ENCODE results near the gene CTF1. TPM values are rescaled to one million over a fixed set of nuclear protein-coding genes. Genes with fewer than 3 reads are reported as not detected.

The CTF1 gene
- total RNA-seq, 1 donor, result 3.3 TPM

GRCh38 chr16:30926937-30927788 is 30.7 kb downstream of the CTF1 start:
- Histone ChIP-seq H3K79me2 (ENCODE audit: insufficient read depth, low read length) (peaks cover 7% of the 10 kb centered on the region), H3K4me1 (ENCODE audit: insufficient read depth, low read length) (peaks cover 10% of the 10 kb centered on the region), H3K4me3 (ENCODE audit: insufficient read depth, low read length) (no peak overlapping the region), H3K27me3 (ENCODE audit: insufficient read depth, low read length) (no peaks in the 10 kb centered on the region), H3K4me2 (ENCODE audit: insufficient read depth, low read length) (no peak overlapping the region), H3K27ac (ENCODE audit: low read depth, low read length) (no peak overlapping the region), H4K20me1 (ENCODE audit: insufficient read depth, low read length) (peaks cover 9% of the 10 kb centered on the region), H3K9me3 (ENCODE audit: low read depth, low read length) (no peaks in the 10 kb centered on the region), H2AFZ (ENCODE audit: low read length) (no peak overlapping the region), H3K36me3 (ENCODE audit: insufficient read depth, low read length) (peaks cover 37% of the 10 kb centered on the region)
- no peak for TF ChIP-seq CTCF (IDR thresholded peaks at IDR 0.05; ENCODE audit: extremely low read depth, low read depth, low read length)
- peak; percentile 66 for DNase-seq (ENCODE audit: insufficient read length, low spot score, missing footprints)

- Histone ChIP-seq H3K4me2 (ENCODE audit: insufficient read depth, low read length) (no peak overlapping the region), H3K27ac (ENCODE audit: low read depth, low read length) (no peak overlapping the region), H4K20me1 (ENCODE audit: insufficient read depth, low read length) (peaks cover 9% of the 10 kb centered on the region), H3K36me3 (ENCODE audit: insufficient read depth, low read length) (peaks cover 44% of the 10 kb centered on the region), H3K9me3 (ENCODE audit: low read depth, low read length) (no peaks in the 10 kb centered on the region), H2AFZ (ENCODE audit: low read length) (no peak overlapping the region), H3K4me1 (ENCODE audit: insufficient read depth, low read length) (peaks cover 10% of the 10 kb centered on the region), H3K27me3 (ENCODE audit: insufficient read depth, low read length) (no peaks in the 10 kb centered on the region), H3K79me2 (ENCODE audit: insufficient read depth, low read length) (peaks cover 7% of the 10 kb centered on the region), H3K4me3 (ENCODE audit: insufficient read depth, low read length) (no peak overlapping the region)
- TF ChIP-seq CTCF (IDR thresholded peaks at IDR 0.05; ENCODE audit: extremely low read depth, low read depth, low read length), result no peak
- peak; percentile 95 for DNase-seq (ENCODE audit: insufficient read length, low spot score, missing footprints)
These were observed 31.5 kb downstream of the CTF1 start for GRCh38 chr16:30927789-30928378.

GRCh38 chr16:30928390-30928789 is 32.0 kb downstream of the CTF1 start:
- peaks cover 10% of the 10 kb centered on the region for H3K4me1 ChIP-seq (ENCODE audit: insufficient read depth, low read length)
- no peak for TF ChIP-seq CTCF (IDR thresholded peaks at IDR 0.05; ENCODE audit: extremely low read depth, low read depth, low read length)
- no peak for DNase-seq (ENCODE audit: insufficient read length, low spot score, missing footprints)
- no peak overlapping the region for H2AFZ ChIP-seq (ENCODE audit: low read length)
- peaks cover 9% of the 10 kb centered on the region for H4K20me1 ChIP-seq (ENCODE audit: insufficient read depth, low read length)
- H3K4me2 ChIP-seq (ENCODE audit: insufficient read depth, low read length), result no peak overlapping the region
- H3K9me3 ChIP-seq (ENCODE audit: low read depth, low read length), result no peaks in the 10 kb centered on the region
- H3K4me3 ChIP-seq (ENCODE audit: insufficient read depth, low read length), result no peak overlapping the region
- H3K36me3 ChIP-seq (ENCODE audit: insufficient read depth, low read length), result peaks cover 45% of the 10 kb centered on the region
- no peaks in the 10 kb centered on the region for H3K27me3 ChIP-seq (ENCODE audit: insufficient read depth, low read length)
- peaks cover 7% of the 10 kb centered on the region for H3K79me2 ChIP-seq (ENCODE audit: insufficient read depth, low read length)
- no peak overlapping the region for H3K27ac ChIP-seq (ENCODE audit: low read depth, low read length)

- TF ChIP-seq CTCF (IDR thresholded peaks at IDR 0.05; ENCODE audit: extremely low read depth, low read depth, low read length), result no peak
- Histone ChIP-seq H4K20me1 (ENCODE audit: insufficient read depth, low read length) (peaks cover 9% of the 10 kb centered on the region), H3K36me3 (ENCODE audit: insufficient read depth, low read length) (peaks cover 45% of the 10 kb centered on the region), H2AFZ (ENCODE audit: low read length) (no peak overlapping the region), H3K4me3 (ENCODE audit: insufficient read depth, low read length) (no peak overlapping the region), H3K4me1 (ENCODE audit: insufficient read depth, low read length) (peaks cover 10% of the 10 kb centered on the region), H3K27ac (ENCODE audit: low read depth, low read length) (no peak overlapping the region), H3K4me2 (ENCODE audit: insufficient read depth, low read length) (no peak overlapping the region), H3K9me3 (ENCODE audit: low read depth, low read length) (no peaks in the 10 kb centered on the region), H3K79me2 (ENCODE audit: insufficient read depth, low read length) (peaks cover 7% of the 10 kb centered on the region), H3K27me3 (ENCODE audit: insufficient read depth, low read length) (no peaks in the 10 kb centered on the region)
- DNase-seq (ENCODE audit: insufficient read length, low spot score, missing footprints), result peak; percentile 18
These were observed 32.8 kb downstream of the CTF1 start for GRCh38 chr16:30929167-30929566.
